A549 treated with Mapracorat at 1 μM for 4 hours (cell line): Measurements from ENCODE around the gene CST6. TPM values are rescaled to one million over a fixed set of nuclear protein-coding genes. Genes with fewer than 3 reads are reported as not detected.

Experiments used
- total RNA-seq: library from RNA; stranded (reverse); fragments of 200-300 nt; extraction: Qiagen RNA extraction; gene quantifications from 5 replicates; pipeline ENCODE4 v1.2.3, GENCODE V29; 2022

CST6 gene
- not detected in 5 replicates for total RNA-seq

DNA sequence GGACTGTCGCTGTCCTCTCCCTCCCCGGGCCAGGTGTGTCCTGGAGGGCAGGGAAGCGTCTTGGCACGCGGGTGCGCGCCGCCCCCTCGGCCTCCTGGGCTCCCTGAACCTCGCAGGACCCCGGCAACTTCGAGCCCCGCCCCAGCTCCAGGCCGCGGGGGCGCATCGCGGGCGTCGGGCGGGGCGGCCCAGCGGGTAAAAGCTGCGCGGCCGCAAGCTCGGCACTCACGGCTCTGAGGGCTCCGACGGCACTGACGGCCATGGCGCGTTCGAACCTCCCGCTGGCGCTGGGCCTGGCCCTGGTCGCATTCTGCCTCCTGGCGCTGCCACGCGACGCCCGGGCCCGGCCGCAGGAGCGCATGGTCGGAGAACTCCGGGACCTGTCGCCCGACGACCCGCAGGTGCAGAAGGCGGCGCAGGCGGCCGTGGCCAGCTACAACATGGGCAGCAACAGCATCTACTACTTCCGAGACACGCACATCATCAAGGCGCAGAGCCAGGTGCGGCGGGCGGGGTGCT lies at the start of gene CST6:
CST6 (plus strand) TSS at position 224 of the 519 bp plus-strand sequence; CDS start at position 261, 37 bp downstream.

DNA sequence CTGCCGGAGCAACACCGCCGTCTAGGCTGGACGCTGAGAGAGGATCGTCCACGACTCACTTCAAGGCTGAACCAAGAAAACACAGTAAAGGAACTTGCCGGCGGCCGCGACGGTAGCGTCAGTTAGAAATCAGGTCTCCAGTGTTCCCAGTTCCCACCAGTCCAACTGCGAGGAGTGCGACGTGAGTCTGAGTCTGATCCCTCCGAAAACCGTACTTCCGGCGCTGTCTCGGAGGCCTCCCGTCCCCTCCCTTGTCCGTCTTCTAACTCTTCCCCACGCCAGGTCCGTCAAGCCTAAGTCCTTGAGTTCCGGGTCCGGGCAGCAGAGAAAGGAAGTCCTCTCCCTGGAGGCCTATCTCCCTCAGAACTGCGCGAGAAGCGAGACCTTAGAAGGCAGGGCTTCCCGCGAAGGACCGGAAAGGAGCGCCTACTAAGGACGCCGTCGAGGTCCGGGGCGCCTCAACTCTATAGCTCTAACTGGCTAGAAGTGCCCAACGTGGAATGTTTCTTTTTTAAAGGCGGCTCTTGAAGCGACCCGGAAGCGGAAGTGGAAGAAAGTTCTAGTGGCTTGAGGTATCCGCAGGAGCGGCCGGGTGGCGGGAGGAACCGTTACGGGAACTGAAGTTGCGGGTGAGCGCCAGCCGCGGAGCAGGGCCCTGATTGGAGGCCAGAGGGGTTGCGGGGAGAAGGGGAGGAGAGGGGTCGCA lies 9.7 kb upstream of the CST6 start, which contains the start of the genes BANF1 and EIF1AD:
BANF1 (plus strand) TSS at position 562 of the 706 bp plus-strand sequence. CDS start 748 bp downstream, outside the sequence.
EIF1AD (minus strand) TSS at position 216 of the 706 bp plus-strand sequence. CDS start 1,768 bp downstream, outside the sequence.

GRCh38 chr11:66026017-66026529 lies 14.3 kb downstream of the CST6 start, which contains the start of gene CATSPER1:
Gene CATSPER1 (minus strand): TSS chr11:66026479. CDS start chr11:66026379, 100 bp downstream.

GRCh38 chr11:66048547-66049323 lies 36.9 kb downstream of the CST6 start, which contains the start of gene GAL3ST3:
Gene GAL3ST3 (minus strand): TSS chr11:66049161. CDS start chr11:66045415, 3,746 bp downstream.

DNA sequence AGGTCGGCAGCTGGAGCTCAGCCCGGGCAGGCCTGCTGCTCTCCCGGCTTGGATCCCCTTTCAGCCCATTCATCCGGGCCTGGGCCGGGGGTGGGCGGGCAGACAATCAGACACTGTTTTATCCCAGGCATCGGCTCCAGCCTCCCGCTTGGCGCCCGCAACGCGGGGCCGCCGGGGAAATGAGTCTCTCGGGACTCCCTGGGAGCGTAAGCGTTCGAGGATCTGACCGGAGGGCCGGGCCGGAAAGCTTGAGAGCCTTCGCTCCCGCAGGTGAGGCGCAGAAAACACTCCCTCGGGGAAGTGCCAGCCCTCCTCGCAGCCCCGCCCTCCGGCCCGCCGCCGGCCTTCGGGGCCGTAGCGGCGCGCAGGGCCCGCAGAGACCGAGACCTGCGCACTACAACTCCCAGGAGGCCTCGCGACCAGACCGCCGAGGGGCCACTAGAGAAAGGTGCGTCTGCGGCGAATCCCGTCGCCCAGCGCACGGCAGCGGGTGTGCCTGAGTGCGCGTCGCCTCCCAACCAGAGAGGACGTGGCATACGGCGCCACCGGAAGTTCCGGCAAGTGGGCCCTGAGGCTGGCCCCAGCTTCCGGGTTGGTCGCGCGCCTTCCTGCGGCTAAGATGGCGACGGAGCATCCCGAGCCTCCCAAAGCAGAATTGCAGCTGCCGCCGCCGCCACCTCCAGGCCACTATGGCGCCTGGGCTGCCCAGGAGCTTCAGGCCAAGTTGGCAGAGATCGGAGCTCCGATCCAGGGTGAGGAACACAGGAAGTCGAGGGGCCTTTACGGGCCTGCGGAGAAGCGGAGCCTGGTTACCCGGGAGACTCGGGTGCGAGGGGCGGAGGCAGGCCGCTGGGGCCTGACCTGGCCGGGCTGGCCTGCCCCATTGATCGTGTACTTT lies 40.2 kb downstream of the CST6 start, which contains the start of gene SF3B2:
SF3B2 (plus strand) TSS at position 599 of the 898 bp plus-strand sequence; CDS start at position 620, 21 bp downstream.

Other genes with a start within 250 kb of the CST6 start
- gene AP5B1, start 231.0 kb upstream of the CST6 start, total RNA-seq: 7.6 to 12.1 TPM (median 12.1 TPM) in 5 replicates
- 0.07 to 0.08 TPM in 2 of 5 replicates, not detected in the others for gene OVOL1, start 224.9 kb upstream of the CST6 start, total RNA-seq
- gene SNX32, start 178.0 kb upstream of the CST6 start, total RNA-seq: 0.09 TPM in 1 of 5 replicates, not detected in the others
- 2,078 to 2,355 TPM (median 2,242 TPM) in 5 replicates for gene CFL1, start 153.8 kb upstream of the CST6 start, total RNA-seq
- 26.7 to 36.3 TPM (median 33.7 TPM) in 5 replicates for gene MUS81, start 151.6 kb upstream of the CST6 start, total RNA-seq
- 0.52 to 1.2 TPM (median 0.99 TPM) in 5 replicates for gene EFEMP2, start 139.2 kb upstream of the CST6 start, total RNA-seq
- 0.11 TPM in 1 of 5 replicates, not detected in the others for gene CTSW, start 132.2 kb upstream of the CST6 start, total RNA-seq
- 73.6 to 86.8 TPM (median 84.7 TPM) in 5 replicates for gene FIBP, start 123.5 kb upstream of the CST6 start, total RNA-seq
- 22.2 to 49.0 TPM (median 44.4 TPM) in 5 replicates for gene CCDC85B, start 121.3 kb upstream of the CST6 start, total RNA-seq
- gene FOSL1, start 111.6 kb upstream of the CST6 start, total RNA-seq: 122 to 190 TPM (median 138 TPM) in 5 replicates
- 32.8 to 52.7 TPM (median 45.5 TPM) in 5 replicates for gene C11orf68, start 92.9 kb upstream of the CST6 start, total RNA-seq
- 171 to 273 TPM (median 214 TPM) in 5 replicates for gene DRAP1, start 92.6 kb upstream of the CST6 start, total RNA-seq
- not detected in 5 replicates for gene TSGA10IP, start 66.5 kb upstream of the CST6 start, total RNA-seq
- gene SART1, start 50.3 kb upstream of the CST6 start, total RNA-seq: 46.4 to 64.2 TPM (median 56.3 TPM) in 5 replicates
- gene EIF1AD, start 9.9 kb upstream of the CST6 start, total RNA-seq: 38.1 to 40.8 TPM (median 39.6 TPM) in 5 replicates
- 377 to 509 TPM (median 484 TPM) in 5 replicates for gene BANF1, start 9.5 kb upstream of the CST6 start, total RNA-seq
- gene CATSPER1, start 14.5 kb downstream of the CST6 start, total RNA-seq: 1.2 to 2.2 TPM (median 1.7 TPM) in 5 replicates
- not detected in 5 replicates for gene GAL3ST3, start 37.2 kb downstream of the CST6 start, total RNA-seq
- 169 to 179 TPM (median 172 TPM) in 5 replicates for gene SF3B2, start 40.4 kb downstream of the CST6 start, total RNA-seq
- gene PACS1, start 58.3 kb downstream of the CST6 start, total RNA-seq: 58.3 to 88.8 TPM (median 77.4 TPM) in 5 replicates
- 35.5 to 49.9 TPM (median 45.3 TPM) in 5 replicates for gene KLC2, start 245.7 kb downstream of the CST6 start, total RNA-seq